ENCODE data around the gene ZNF213.
A peak's percentile ranks its signal among the peaks of the same experiment; 100 is the strongest.
"Not testable (repeated sequence)": the region's sequence is repeated elsewhere in the genome, so short reads cannot be mapped to it uniquely, and the experiment has no call there.

ZNF213 gene

GRCh38 chr16:3122926-3123570 is 11.8 kb upstream of the ZNF213 start:
- Mint-ChIP-seq H3K4me1 (peaks cover 27% of the 10 kb centered on the region), H3K27me3 (no peaks in the 10 kb centered on the region), H3K36me3 (ENCODE audit: insufficient read depth) (peaks cover 10% of the 10 kb centered on the region), H3K9me3 (no peaks in the 10 kb centered on the region), H3K27ac (ENCODE audit: low read depth) (peak overlapping the region; percentile 91), H3K4me3 (peak overlapping the region; percentile 96)
- ATAC-seq (replicated peaks; ENCODE audit: extremely low read depth, poor library complexity, severe bottlenecking) (no peak), DNase-seq (ENCODE audit: low spot score in 2 of 2) (no peak)

GRCh38 chr16:3123986-3124886 is 10.6 kb upstream of the ZNF213 start:
- Mint-ChIP-seq H3K9me3 (no peaks in the 10 kb centered on the region), H3K27ac (ENCODE audit: low read depth) (peak overlapping the region; percentile 91), H3K4me3 (peak overlapping the region; percentile 96), H3K36me3 (ENCODE audit: insufficient read depth) (peaks cover 10% of the 10 kb centered on the region), H3K27me3 (no peaks in the 10 kb centered on the region), H3K4me1 (peaks cover 39% of the 10 kb centered on the region)
- ATAC-seq (replicated peaks; ENCODE audit: extremely low read depth, poor library complexity, severe bottlenecking) (peak; percentile 89), DNase-seq (ENCODE audit: low spot score in 2 of 2) (peak; percentile 91 to 93)

GRCh38 chr16:3127745-3128144 is 7.1 kb upstream of the ZNF213 start:
- ATAC-seq (replicated peaks; ENCODE audit: extremely low read depth, poor library complexity, severe bottlenecking) (no peak), DNase-seq (ENCODE audit: low spot score in 2 of 2) (no peak)
- H3K27ac Mint-ChIP-seq (ENCODE audit: low read depth): no peak overlapping the region
- H3K4me3 Mint-ChIP-seq: peak overlapping the region; percentile 54
- H3K36me3 Mint-ChIP-seq (ENCODE audit: insufficient read depth): peaks cover 19% of the 10 kb centered on the region
- H3K9me3 Mint-ChIP-seq: no peaks in the 10 kb centered on the region
- H3K27me3 Mint-ChIP-seq: no peaks in the 10 kb centered on the region
- peaks cover 48% of the 10 kb centered on the region for H3K4me1 Mint-ChIP-seq

- DNase-seq (ENCODE audit: low spot score in 2 of 2) (peak; percentile 59 to 79), ATAC-seq (replicated peaks; ENCODE audit: extremely low read depth, poor library complexity, severe bottlenecking) (peak; percentile 73)
- peaks cover 47% of the 10 kb centered on the region for H3K4me1 Mint-ChIP-seq
- H3K27ac Mint-ChIP-seq (ENCODE audit: low read depth): peak overlapping the region; percentile 86
- H3K36me3 Mint-ChIP-seq (ENCODE audit: insufficient read depth): peaks cover 16% of the 10 kb centered on the region
- H3K9me3 Mint-ChIP-seq: no peaks in the 10 kb centered on the region
- H3K27me3 Mint-ChIP-seq: no peaks in the 10 kb centered on the region
- H3K4me3 Mint-ChIP-seq: peak overlapping the region; percentile 90
These were observed 5.4 kb upstream of the ZNF213 start for GRCh38 chr16:3129137-3130131.

GRCh38 chr16:3131755-3132377 is 3.0 kb upstream of the ZNF213 start:
- no peak for ATAC-seq (replicated peaks; ENCODE audit: extremely low read depth, poor library complexity, severe bottlenecking)
- Mint-ChIP-seq H3K4me3 (no peak overlapping the region), H3K27me3 (no peaks in the 10 kb centered on the region), H3K9me3 (no peaks in the 10 kb centered on the region), H3K4me1 (peaks cover 46% of the 10 kb centered on the region), H3K36me3 (ENCODE audit: insufficient read depth) (peaks cover 18% of the 10 kb centered on the region), H3K27ac (ENCODE audit: low read depth) (no peak overlapping the region)
- no peak for DNase-seq (ENCODE audit: low spot score in 2 of 2)

GRCh38 chr16:3133844-3134243 is 985 bp upstream of the ZNF213 start:
- DNase-seq (ENCODE audit: low spot score in 2 of 2) (no peak), ATAC-seq (replicated peaks; ENCODE audit: extremely low read depth, poor library complexity, severe bottlenecking) (no peak)
- H3K4me1 Mint-ChIP-seq: peaks cover 32% of the 10 kb centered on the region
- H3K4me3 Mint-ChIP-seq: peak overlapping the region; percentile 97
- no peaks in the 10 kb centered on the region for H3K27me3 Mint-ChIP-seq
- H3K27ac Mint-ChIP-seq (ENCODE audit: low read depth): peak overlapping the region; percentile 97
- peaks cover 21% of the 10 kb centered on the region for H3K36me3 Mint-ChIP-seq (ENCODE audit: insufficient read depth)
- no peaks in the 10 kb centered on the region for H3K9me3 Mint-ChIP-seq

GRCh38 chr16:3135126-3135715 is 392 bp downstream of the ZNF213 start:
- H3K4me1 Mint-ChIP-seq: peaks cover 19% of the 10 kb centered on the region
- peak overlapping the region; percentile 97 for H3K27ac Mint-ChIP-seq (ENCODE audit: low read depth)
- H3K27me3 Mint-ChIP-seq: no peaks in the 10 kb centered on the region
- no peaks in the 10 kb centered on the region for H3K9me3 Mint-ChIP-seq
- DNase-seq (ENCODE audit: low spot score in 2 of 2): no peak
- ATAC-seq (replicated peaks; ENCODE audit: extremely low read depth, poor library complexity, severe bottlenecking): peak; percentile 4
- H3K36me3 Mint-ChIP-seq (ENCODE audit: insufficient read depth): peaks cover 24% of the 10 kb centered on the region
- peak overlapping the region; percentile 97 for H3K4me3 Mint-ChIP-seq

- Mint-ChIP-seq H3K4me1 (peaks cover 19% of the 10 kb centered on the region), H3K4me3 (no peak overlapping the region), H3K27me3 (no peaks in the 10 kb centered on the region), H3K9me3 (no peaks in the 10 kb centered on the region), H3K36me3 (ENCODE audit: insufficient read depth) (peaks cover 26% of the 10 kb centered on the region), H3K27ac (ENCODE audit: low read depth) (no peak overlapping the region)
- no peak for ATAC-seq (replicated peaks; ENCODE audit: extremely low read depth, poor library complexity, severe bottlenecking)
- no peak for DNase-seq (ENCODE audit: low spot score in 2 of 2)
These were observed 2.4 kb downstream of the ZNF213 start for GRCh38 chr16:3137267-3137666.

GRCh38 chr16:3138342-3138741 is 3.5 kb downstream of the ZNF213 start:
- Mint-ChIP-seq H3K9me3 (no peaks in the 10 kb centered on the region), H3K27me3 (no peaks in the 10 kb centered on the region), H3K36me3 (ENCODE audit: insufficient read depth) (peaks cover 23% of the 10 kb centered on the region), H3K27ac (ENCODE audit: low read depth) (no peak overlapping the region), H3K4me1 (peaks cover 19% of the 10 kb centered on the region), H3K4me3 (no peak overlapping the region)
- ATAC-seq (replicated peaks; ENCODE audit: extremely low read depth, poor library complexity, severe bottlenecking): no peak
- no peak for DNase-seq (ENCODE audit: low spot score in 2 of 2)

- Mint-ChIP-seq H3K27ac (ENCODE audit: low read depth) (no peak overlapping the region), H3K9me3 (no peaks in the 10 kb centered on the region)
These were observed 4.1 kb downstream of the ZNF213 start for GRCh38 chr16:3138823-3139426.

GRCh38 chr16:3139561-3139960 is 4.7 kb downstream of the ZNF213 start:
- H3K27ac Mint-ChIP-seq (ENCODE audit: low read depth); H3K4me3 Mint-ChIP-seq; H3K27me3 Mint-ChIP-seq; DNase-seq (ENCODE audit: low spot score in 2 of 2); ATAC-seq (replicated peaks; ENCODE audit: extremely low read depth, poor library complexity, severe bottlenecking); H3K9me3 Mint-ChIP-seq: not testable (repeated sequence)
- Mint-ChIP-seq H3K4me1 (peaks cover 12% of the 10 kb centered on the region), H3K36me3 (ENCODE audit: insufficient read depth) (peaks cover 21% of the 10 kb centered on the region)

More at GRCh38 chr16:3138823-3139426, 4.1 kb downstream of the ZNF213 start:
- DNase-seq (ENCODE audit: low spot score in 2 of 2): no peak
- H3K36me3 Mint-ChIP-seq (ENCODE audit: insufficient read depth): peaks cover 23% of the 10 kb centered on the region
- H3K4me3 Mint-ChIP-seq: no peak overlapping the region
- no peaks in the 10 kb centered on the region for H3K27me3 Mint-ChIP-seq
- no peak for ATAC-seq (replicated peaks; ENCODE audit: extremely low read depth, poor library complexity, severe bottlenecking)
- H3K4me1 Mint-ChIP-seq: peaks cover 15% of the 10 kb centered on the region
